ENCODE measurements around the gene PIK3R5. TPM values are rescaled to one million over a fixed set of nuclear protein-coding genes. Genes with fewer than 3 reads are reported as not detected.

PIK3R5 gene
- total and polyA plus RNA-seq, 8 donors, result 0.69 to 6.8 (median 1.7) TPM

DNA sequence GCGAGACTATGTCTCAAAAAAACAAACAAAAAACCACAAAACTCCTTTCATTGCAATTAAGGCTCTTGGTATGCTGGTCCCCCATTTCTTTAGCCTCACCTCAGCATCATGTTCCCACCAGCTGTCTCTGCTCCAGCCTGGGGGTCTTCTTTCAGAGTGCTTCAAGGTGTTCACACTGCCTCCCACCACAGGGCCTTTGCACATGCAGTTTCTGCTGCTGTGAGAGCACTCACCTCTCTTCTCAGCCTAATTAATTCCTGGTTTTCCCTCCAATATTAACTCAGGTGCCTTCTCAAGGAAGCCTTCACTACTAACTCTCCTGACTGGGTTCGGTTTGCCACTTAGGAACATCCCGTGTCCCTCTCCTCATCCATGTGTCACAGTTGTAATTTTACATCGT is 82.2 kb downstream of the PIK3R5 start:
- 77 to 94% methylated on average over 4 of the region's 4 CpGs for WGBS, 2 donors
- no peaks in the 10 kb centered on the region for H3K9me3 ChIP-seq
- intact Hi-C loops (cut with DNase I), result no loop called here
- H3K27ac ChIP-seq, result no peak overlapping the region
- no peak for ATAC-seq
- H3K27me3 ChIP-seq, result no peaks in the 10 kb centered on the region
- DNase-seq, result no peak
- no peaks in the 10 kb centered on the region for H3K4me1 ChIP-seq
- TF ChIP-seq, protein P1, sequence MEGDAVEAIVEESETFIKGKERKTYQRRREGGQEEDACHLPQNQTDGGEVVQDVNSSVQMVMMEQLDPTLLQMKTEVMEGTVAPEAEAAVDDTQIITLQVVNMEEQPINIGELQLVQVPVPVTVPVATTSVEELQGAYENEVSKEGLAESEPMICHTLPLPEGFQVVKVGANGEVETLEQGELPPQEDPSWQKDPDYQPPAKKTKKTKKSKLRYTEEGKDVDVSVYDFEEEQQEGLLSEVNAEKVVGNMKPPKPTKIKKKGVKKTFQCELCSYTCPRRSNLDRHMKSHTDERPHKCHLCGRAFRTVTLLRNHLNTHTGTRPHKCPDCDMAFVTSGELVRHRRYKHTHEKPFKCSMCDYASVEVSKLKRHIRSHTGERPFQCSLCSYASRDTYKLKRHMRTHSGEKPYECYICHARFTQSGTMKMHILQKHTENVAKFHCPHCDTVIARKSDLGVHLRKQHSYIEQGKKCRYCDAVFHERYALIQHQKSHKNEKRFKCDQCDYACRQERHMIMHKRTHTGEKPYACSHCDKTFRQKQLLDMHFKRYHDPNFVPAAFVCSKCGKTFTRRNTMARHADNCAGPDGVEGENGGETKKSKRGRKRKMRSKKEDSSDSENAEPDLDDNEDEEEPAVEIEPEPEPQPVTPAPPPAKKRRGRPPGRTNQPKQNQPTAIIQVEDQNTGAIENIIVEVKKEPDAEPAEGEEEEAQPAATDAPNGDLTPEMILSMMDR (IDR thresholded peaks at IDR 0.05), result no peak
- H3K36me3 ChIP-seq, result no peaks in the 10 kb centered on the region
- no peak for FAIRE-seq
- no peak overlapping the region for H3K4me3 ChIP-seq

DNA sequence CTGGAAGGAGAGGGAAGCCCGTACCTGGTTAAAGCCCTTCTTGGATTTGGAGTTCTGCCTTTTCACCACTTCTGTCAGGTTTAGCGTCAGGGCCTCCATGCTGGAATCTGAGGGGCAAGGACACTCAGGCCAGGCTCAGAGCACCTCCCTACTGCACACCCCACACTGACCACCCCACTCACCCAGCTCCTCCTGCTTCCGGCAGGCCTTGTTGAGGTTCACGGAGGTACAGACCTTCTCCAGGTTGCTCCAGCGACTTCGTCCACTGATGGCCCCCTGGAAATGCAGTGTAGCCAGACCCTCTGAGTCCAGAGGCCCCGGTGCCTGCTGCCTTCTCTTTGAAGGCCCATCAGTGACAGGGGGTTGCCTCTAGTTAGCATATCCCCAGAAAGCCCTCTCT is 83.9 kb downstream of the PIK3R5 start:
- TF ChIP-seq, protein P1 (IDR thresholded peaks at IDR 0.05), result no peak
- no peaks in the 10 kb centered on the region for H3K9me3 ChIP-seq
- FAIRE-seq, result no peak
- no peaks in the 10 kb centered on the region for H3K36me3 ChIP-seq
- WGBS, 2 donors, result 81 to 87% methylated on average over 7 of the region's 7 CpGs
- no peaks in the 10 kb centered on the region for H3K4me1 ChIP-seq
- no peak for ATAC-seq
- no peak for DNase-seq
- intact Hi-C loops (cut with DNase I), result no loop called here
- no peak overlapping the region for H3K4me3 ChIP-seq
- H3K27ac ChIP-seq, result no peak overlapping the region
- no peaks in the 10 kb centered on the region for H3K27me3 ChIP-seq

DNA sequence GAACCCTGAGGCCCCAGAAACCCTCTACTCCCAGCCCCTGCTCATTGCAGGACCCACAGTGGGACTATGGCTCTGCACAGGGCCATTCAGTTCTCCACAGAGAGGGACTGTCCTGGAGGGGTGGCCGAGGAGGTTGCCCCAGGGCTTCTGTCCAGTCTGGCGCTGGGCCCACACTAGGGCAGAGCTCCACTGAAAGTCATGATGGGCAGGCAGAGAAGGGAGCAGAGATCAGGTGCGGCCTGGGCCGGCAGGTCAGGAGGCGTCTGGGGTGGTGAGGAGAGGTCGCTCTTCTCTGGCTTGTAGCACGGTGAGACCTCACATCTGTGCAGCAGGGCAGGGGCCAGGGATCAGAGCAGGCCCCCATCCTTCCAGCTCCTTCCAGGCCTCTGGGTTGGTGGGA is 85.0 kb downstream of the PIK3R5 start:
- no peaks in the 10 kb centered on the region for H3K27me3 ChIP-seq
- ATAC-seq (no peak), DNase-seq (no peak), FAIRE-seq (no peak)
- TF ChIP-seq, protein P1 (IDR thresholded peaks at IDR 0.05), result no peak
- no peak overlapping the region for H3K27ac ChIP-seq
- intact Hi-C loops (cut with DNase I), result no loop called here
- H3K4me3 ChIP-seq, result no peak overlapping the region
- no peaks in the 10 kb centered on the region for H3K36me3 ChIP-seq
- 78 to 83% methylated on average over 6 to 7 of the region's 7 CpGs for WGBS, 2 donors
- H3K9me3 ChIP-seq, result no peaks in the 10 kb centered on the region
- no peaks in the 10 kb centered on the region for H3K4me1 ChIP-seq

DNA sequence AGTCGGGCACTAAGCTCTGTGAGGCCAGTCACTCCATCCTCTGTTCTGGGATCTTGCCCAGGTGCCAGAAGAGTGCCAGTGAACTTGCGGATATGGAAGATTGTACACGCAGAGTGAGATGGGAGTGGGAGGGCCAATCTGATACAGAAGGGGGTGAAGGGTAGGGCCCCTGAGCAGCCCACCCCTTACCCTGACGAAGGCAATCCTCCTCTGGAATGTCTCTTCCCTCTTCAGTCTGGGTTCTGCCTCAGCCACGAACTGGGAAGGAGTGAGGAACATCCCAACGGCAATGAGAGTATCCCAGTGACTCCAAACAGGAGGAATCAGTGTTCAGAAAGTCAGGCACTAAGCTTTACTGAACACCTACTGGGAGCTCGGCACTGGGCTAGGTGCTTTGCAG is 86.1 kb downstream of the PIK3R5 start:
- Histone ChIP-seq H3K9me3 (no peaks in the 10 kb centered on the region), H3K4me3 (no peak overlapping the region), H3K36me3 (no peaks in the 10 kb centered on the region), H3K27ac (no peak overlapping the region), H3K27me3 (no peaks in the 10 kb centered on the region), H3K4me1 (no peaks in the 10 kb centered on the region)
- DNase-seq, result no peak
- intact Hi-C loops (cut with DNase I), result no loop called here
- no peak for ATAC-seq
- no peak for FAIRE-seq
- 42 to 47% methylated on average over 7 of the region's 7 CpGs for WGBS, 2 donors
- TF ChIP-seq, protein P1 (IDR thresholded peaks at IDR 0.05), result no peak

DNA sequence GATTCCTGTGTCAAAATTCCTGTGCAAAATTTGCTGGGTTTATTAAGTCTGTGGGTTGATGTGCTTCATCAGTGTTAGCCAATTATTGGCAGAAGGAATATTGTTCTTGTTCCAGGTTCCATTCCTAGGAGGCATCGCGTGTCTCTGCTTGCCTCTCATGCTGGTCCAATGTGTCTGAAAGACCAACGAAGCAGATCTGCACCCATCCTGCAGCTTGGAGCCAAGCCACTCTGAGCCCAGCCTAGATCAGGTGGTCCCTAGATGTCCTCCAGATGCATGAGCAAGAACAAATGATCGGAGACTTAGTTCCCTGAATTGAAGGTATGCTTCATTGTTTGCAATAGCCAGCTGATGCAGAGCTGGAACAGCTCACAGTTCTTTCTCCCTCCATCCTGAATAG is 87.5 kb downstream of the PIK3R5 start:
- DNase-seq (no peak), ATAC-seq (no peak), FAIRE-seq (no peak)
- WGBS, 2 donors, result 70 to 81% methylated on average over 4 of the region's 4 CpGs
- H3K36me3 ChIP-seq, result no peaks in the 10 kb centered on the region
- TF ChIP-seq, protein P1 (IDR thresholded peaks at IDR 0.05), result no peak
- H3K4me1 ChIP-seq, result no peaks in the 10 kb centered on the region
- no peak overlapping the region for H3K4me3 ChIP-seq
- no peak overlapping the region for H3K27ac ChIP-seq
- H3K27me3 ChIP-seq, result no peaks in the 10 kb centered on the region
- intact Hi-C loops (cut with DNase I), result no loop called here
- H3K9me3 ChIP-seq, result no peaks in the 10 kb centered on the region

Data from pancreas (tissue), 10 donors.